Prostate gland (tissue), 2 donors: Measurements from ENCODE around the gene MATCAP1. TPM values are rescaled to one million over a fixed set of nuclear protein-coding genes. Genes with fewer than 3 reads are reported as not detected.

ENCODE experiments used
- DNase-seq: peaks from one replicate; pipeline ENCODE4 v3.0.0-alpha.2; 2019; ENCODE audit warnings: low spot score
- H3K27ac ChIP-seq, 2 donors: fragments of 200-600 bp; sonication (generic); 2 replicates each; pipeline ENCODE4 v1.5.1; 2017 to 2019
- H3K27me3 ChIP-seq: fragments of 200-600 bp; sonication (generic); replicated peaks from 2 replicates; pipeline ENCODE4 v1.5.1; 2019; ENCODE audit not compliant: insufficient read depth
- H3K36me3 ChIP-seq, 2 donors: fragments of 200-600 bp; sonication (generic); 1 replicate in 1 of 2; 2 replicates in 1 of 2; pipeline versions ENCODE4 v1.5.1 to v1.8.1; 2017 to 2019
- H3K4me1 ChIP-seq: fragments of 200-600 bp; sonication (generic); replicated peaks from 2 replicates; pipeline ENCODE4 v1.5.1; 2019
- H3K4me3 ChIP-seq, 2 donors: fragments of 200-600 bp; sonication (generic); 2 replicates each; pipeline ENCODE4 v1.5.1; 2017 to 2019
- H3K9me3 ChIP-seq: fragments of 200-600 bp; sonication (generic); 2 replicates; pipeline ENCODE4 v1.5.1; 2017
- CTCF ChIP-seq, 4 experiments: fragments of 200-600 bp in 2 of 4; fragments of 450-650 bp in 2 of 4; sonication (generic) in 2 of 4; IDR thresholded peaks; 1 replicate in 3 of 4; 2 replicates in 1 of 4; pipeline ENCODE4 v1.5.1; 2016 to 2019; ENCODE audit warnings: antibody characterized with exemption in 4 of 4, mild to moderate bottlenecking in 2 of 4, moderate library complexity in 2 of 4
- POLR2A ChIP-seq: fragments of 450-650 bp; IDR thresholded peaks from one replicate; pipeline ENCODE4 v1.6.1; 2016; ENCODE audit warnings: antibody characterized with exemption, mild to moderate bottlenecking
- POLR2AphosphoS5 ChIP-seq: sonication (generic); formaldehyde crosslinking; IDR thresholded peaks from one replicate; pipeline ENCODE4 v1.6.1; 2017; ENCODE audit warnings: antibody characterized with exemption
- WGBS: methylation state at CpG from one replicate; pipeline ENCODE4 v1.1.5; 2018; 5-methylcytosine and 5-hydroxymethylcytosine counted together
- intact Hi-C: fragments of 100-400 bp; cut with DNase I; formaldehyde crosslinking; loops from one replicate; pipeline ENCODE4 v1.14.2; 2022
- total RNA-seq, 2 donors: library from RNA; depleted of rRNA; stranded (reverse); fragments of >200 nt; gene quantifications; one replicate each; pipeline ENCODE4 v1.1.0, GENCODE V29; 2016

The MATCAP1 gene
- total RNA-seq, 2 donors from 2014 or later, result 13.9 to 28.9 TPM

DNA sequence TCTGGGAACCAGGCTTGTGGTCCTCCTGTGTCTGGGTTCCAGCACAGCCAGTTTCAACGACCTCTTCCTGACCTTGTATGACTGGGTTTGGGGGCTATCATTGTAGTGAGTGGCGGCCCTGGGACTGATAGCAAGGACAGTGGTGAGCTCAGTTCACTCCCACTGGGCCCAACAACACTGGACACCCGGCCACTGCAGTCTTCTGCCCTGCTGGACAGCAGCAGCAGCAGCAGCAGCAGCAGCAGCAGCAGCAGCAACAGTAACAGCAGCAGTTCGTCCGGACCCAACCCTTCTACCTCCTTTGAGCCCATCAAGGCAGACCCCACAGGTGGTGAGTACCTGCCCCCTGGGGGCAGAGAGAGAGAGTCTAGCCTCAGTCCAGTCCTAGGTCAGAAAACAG lies 11.9 kb upstream of the MATCAP1 start:
- Histone ChIP-seq H3K27ac (no peak overlapping the region), H3K4me1 (peaks cover 23% of the 10 kb centered on the region), H3K36me3 (peaks cover 14 to 16% of the 10 kb centered on the region in 2 donors), H3K27me3 (no peaks in the 10 kb centered on the region), H3K4me3 (no peak overlapping the region), H3K9me3 (no peaks in the 10 kb centered on the region)
- DNase-seq, result no peak
- intact Hi-C loops, result no loop called here
- TF ChIP-seq POLR2AphosphoS5 (no peak), POLR2A (no peak), CTCF (IDR thresholded peaks at IDR 0.05) (no peak)
- WGBS, result 82% methylated on average over 5 of the region's 5 CpGs

GRCh38 chr16:67194260-67194659 lies 10.5 kb upstream of the MATCAP1 start:
- WGBS, result 92% methylated on average over 5 of the region's 6 CpGs

DNA sequence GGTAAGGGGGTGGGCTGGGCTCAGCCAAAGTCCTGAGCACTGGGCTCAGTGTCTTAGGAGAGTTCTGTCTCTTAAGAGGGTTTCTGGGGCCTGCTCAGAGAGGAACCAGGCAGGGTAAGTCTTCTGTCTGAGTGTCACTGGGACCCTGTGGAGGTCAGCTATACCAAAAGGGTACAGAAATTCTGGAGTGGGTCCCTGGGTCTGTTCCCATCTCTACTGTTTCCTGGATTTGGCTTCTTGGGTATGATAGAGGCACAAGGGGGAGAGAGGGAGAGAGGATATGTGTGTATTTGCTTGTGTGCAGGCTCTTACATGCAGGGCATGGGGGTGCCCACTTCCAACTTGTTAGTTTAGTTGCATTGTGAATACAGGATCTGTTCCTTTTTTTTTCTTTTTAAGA lies 9.8 kb upstream of the MATCAP1 start:
- H3K4me3 ChIP-seq, result peak overlapping the region in 1 of 2 donors; percentile 91
- peaks cover 14 to 16% of the 10 kb centered on the region in 2 donors for H3K36me3 ChIP-seq
- TF ChIP-seq CTCF (IDR thresholded peaks at IDR 0.05), result no peak
- no peak for TF ChIP-seq POLR2A
- TF ChIP-seq POLR2AphosphoS5, result no peak
- H3K27me3 ChIP-seq, result no peaks in the 10 kb centered on the region
- H3K27ac ChIP-seq, result peak overlapping the region in 1 of 2 donors; percentile 0
- intact Hi-C loops, result no loop called here
- peaks cover 21% of the 10 kb centered on the region for H3K4me1 ChIP-seq
- H3K9me3 ChIP-seq, result no peaks in the 10 kb centered on the region
- no peak for DNase-seq

More at GRCh38 chr16:67194260-67194659, 10.5 kb upstream of the MATCAP1 start:
- Histone ChIP-seq H3K27ac (no peak overlapping the region), H3K27me3 (no peaks in the 10 kb centered on the region), H3K4me1 (peaks cover 23% of the 10 kb centered on the region), H3K36me3 (peaks cover 14 to 16% of the 10 kb centered on the region in 2 donors), H3K4me3 (no peak overlapping the region), H3K9me3 (no peaks in the 10 kb centered on the region)
- no peak for TF ChIP-seq POLR2A
- TF ChIP-seq CTCF (IDR thresholded peaks at IDR 0.05), result no peak
- no peak for TF ChIP-seq POLR2AphosphoS5
- no peak for DNase-seq
- intact Hi-C loops, result no loop called here

GRCh38 chr16:67192781-67193361 lies 9.1 kb upstream of the MATCAP1 start:
- peaks cover 14 to 16% of the 10 kb centered on the region in 2 donors for H3K36me3 ChIP-seq
- H3K4me1 ChIP-seq, result peaks cover 17% of the 10 kb centered on the region
- no peaks in the 10 kb centered on the region for H3K9me3 ChIP-seq
- intact Hi-C loops, result no loop called here
- WGBS, result 31% methylated on average over 17 of the region's 17 CpGs
- DNase-seq, result no peak
- TF ChIP-seq POLR2A (no peak), POLR2AphosphoS5 (no peak), CTCF (IDR thresholded peaks at IDR 0.05) (no peak)
- peak overlapping the region in 1 of 2 donors; percentile 35 for H3K27ac ChIP-seq
- no peaks in the 10 kb centered on the region for H3K27me3 ChIP-seq
- H3K4me3 ChIP-seq, result peak overlapping the region; percentile 88 to 91

GRCh38 chr16:67191995-67192681 lies 8.4 kb upstream of the MATCAP1 start, which contains the start of gene E2F4:
TSS of gene E2F4 (plus strand) at chr16:67192155. CDS start at chr16:67192228, 73 bp downstream.
- Histone ChIP-seq H3K4me3 (peak within 1 kb of the TSS; percentile 88 to 91), H3K27me3 (no peaks in the 10 kb centered on the region), H3K27ac (peak within 1 kb of the TSS; percentile 35 to 41), H3K36me3 (peaks cover 12 to 16% of the 10 kb centered on the region in 2 donors), H3K9me3 (no peaks in the 10 kb centered on the region), H3K4me1 (peaks cover 17% of the 10 kb centered on the region)
- intact Hi-C loops, result no loop called here
- peak; percentile 89 for DNase-seq
- TF ChIP-seq CTCF (IDR thresholded peaks at IDR 0.05) (peak in 2 of 4 experiments; percentile 30 to 40), POLR2AphosphoS5 (peak; percentile 99), POLR2A (peak; percentile 22)
- under 1% methylated on average over 51 of the region's 54 CpGs for WGBS
